Peyer's patch (tissue), 4 donors: ENCODE results near the gene CD55.
A peak's percentile ranks its signal among the peaks of the same experiment; 100 is the strongest.

Experiments used
- CTCF ChIP-seq, 6 experiments: fragments of 450-650 bp in 4 of 6; fragments of 200-600 bp in 2 of 6; sonication (generic) in 1 of 6; IDR thresholded peaks; one replicate each; pipeline ENCODE4 v1.5.1; 2017 to 2019; ENCODE audit warnings: antibody characterized with exemption in 6 of 6, mild to moderate bottlenecking in 3 of 6, moderate library complexity in 1 of 6
- POLR2A ChIP-seq, 2 donors: fragments of 450-650 bp; IDR thresholded peaks; one replicate each; pipeline ENCODE4 v1.5.1; 2017; ENCODE audit warnings: antibody characterized with exemption in 2 of 2, mild to moderate bottlenecking in 2 of 2, moderate library complexity in 2 of 2

GRCh38 chr1:207321079-207321789, at the start of gene CD55:
- TF ChIP-seq CTCF (IDR thresholded peaks at IDR 0.05) (peak in 4 of 6 experiments; percentile 10 to 42 (median 34)), POLR2A (IDR thresholded peaks at IDR 0.05) (peak; percentile 90 to 96)
